WTC11 (cell line): ENCODE data around the gene ITCH. TPM values are rescaled to one million over a fixed set of nuclear protein-coding genes. Genes with fewer than 3 reads are reported as not detected.

ENCODE experiments used
- ATAC-seq: fragments of 200-7000 bp; cut with Tn5 transposase; 2 replicates; pipeline ENCODE4 v1.10.0; 2021; ENCODE audit warnings: mild to moderate bottlenecking, moderate library complexity
- CTCF ChIA-PET: fragments of 300-600 bp; sonication (Branson Sonifier 250); formaldehyde crosslinking; loops from one replicate; lab custom pipeline; 2021; ENCODE audit warnings: antibody characterized with exemption; lab: Charles Lee
- POLR2A ChIA-PET: fragments of 350-600 bp; sonication (Branson Sonifier 250); formaldehyde crosslinking; loops from one replicate; lab custom pipeline; 2021; ENCODE audit warnings: antibody characterized with exemption; lab: Charles Lee
- DNase-seq: peaks from one replicate; pipeline ENCODE4 v3.0.0; 2021; ENCODE audit warnings: low spot score
- H3K27ac Mint-ChIP-seq: 2 replicates; pipeline ENCODE4 v1.8.0; 2021; ENCODE audit warnings: mixed read lengths
- H3K27me3 Mint-ChIP-seq: 2 replicates; pipeline ENCODE4 v1.8.0; 2021; ENCODE audit warnings: low read depth, mild to moderate bottlenecking, moderate library complexity, mixed read lengths
- H3K36me3 Mint-ChIP-seq: 2 replicates; pipeline ENCODE4 v1.8.0; 2021; ENCODE audit warnings: mixed read lengths
- H3K4me1 Mint-ChIP-seq: 2 replicates; pipeline ENCODE4 v1.8.0; 2022; ENCODE audit warnings: mixed read lengths
- H3K4me3 Mint-ChIP-seq: 2 replicates; pipeline ENCODE4 v1.8.0; 2021; ENCODE audit warnings: mild to moderate bottlenecking, moderate library complexity, mixed read lengths
- H3K9me3 Mint-ChIP-seq: 2 replicates; pipeline ENCODE4 v1.8.0; 2021; ENCODE audit warnings: mixed read lengths
- ATF2 ChIP-seq: sonication (generic); formaldehyde crosslinking; IDR thresholded peaks from 2 replicates; pipeline ENCODE4 v1.8.1; 2022; ENCODE audit warnings: low read depth, missing genetic modification reagents, borderline replicate concordance
- CREM ChIP-seq: sonication (generic); formaldehyde crosslinking; IDR thresholded peaks from 2 replicates; pipeline ENCODE4 v1.8.1; 2022; ENCODE audit warnings: mild to moderate bottlenecking, missing genetic modification reagents, moderate library complexity
- E2F4 ChIP-seq: sonication (generic); formaldehyde crosslinking; IDR thresholded peaks from 2 replicates; pipeline ENCODE4 v1.8.1; 2022; ENCODE audit warnings: low read depth, mild to moderate bottlenecking, moderate library complexity, missing genetic modification reagents, borderline replicate concordance
- ELF4 ChIP-seq: sonication (generic); formaldehyde crosslinking; IDR thresholded peaks from 2 replicates; pipeline ENCODE4 v1.8.1; 2022; ENCODE audit warnings: low read depth, mild to moderate bottlenecking, moderate library complexity, missing genetic modification reagents
- EMX1 ChIP-seq: fragments of 250-450 bp; sonication (Bioruptor Pico); IDR thresholded peaks from 2 replicates; pipeline ENCODE4 v1.8.0; 2021; ENCODE audit warnings: mild to moderate bottlenecking
- ESRRA ChIP-seq: sonication (generic); formaldehyde crosslinking; IDR thresholded peaks from 2 replicates; pipeline ENCODE4 v1.8.1; 2022; ENCODE audit warnings: mild to moderate bottlenecking, missing genetic modification reagents, borderline replicate concordance
- MAX ChIP-seq: sonication (generic); formaldehyde crosslinking; IDR thresholded peaks from 2 replicates; pipeline ENCODE4 v1.8.0; 2022; ENCODE audit warnings: mild to moderate bottlenecking, missing genetic modification reagents
- NFE2L1 ChIP-seq: sonication (generic); formaldehyde crosslinking; IDR thresholded peaks from 2 replicates; pipeline ENCODE4 v1.8.1; 2023; ENCODE audit warnings: missing genetic modification reagents
- NR1H2 ChIP-seq: sonication (generic); formaldehyde crosslinking; IDR thresholded peaks from 2 replicates; pipeline ENCODE4 v1.9.0; 2021; ENCODE audit warnings: mild to moderate bottlenecking, moderate library complexity, missing genetic modification reagents
- SOX15 ChIP-seq: fragments of 250-450 bp; sonication (Bioruptor Pico); IDR thresholded peaks from 2 replicates; pipeline ENCODE4 v1.9.0; 2021; ENCODE audit warnings: mild to moderate bottlenecking
- TEAD4 ChIP-seq: sonication (generic); formaldehyde crosslinking; IDR thresholded peaks from 2 replicates; pipeline ENCODE4 v1.8.0; 2022; ENCODE audit warnings: mild to moderate bottlenecking, missing genetic modification reagents
- TP53 ChIP-seq: sonication (generic); formaldehyde crosslinking; IDR thresholded peaks from 2 replicates; pipeline ENCODE4 v1.8.1; 2023; ENCODE audit warnings: mild to moderate bottlenecking, missing genetic modification reagents
- ZNF219 ChIP-seq: sonication (generic); formaldehyde crosslinking; IDR thresholded peaks from 2 replicates; pipeline ENCODE4 v1.8.0; 2023; ENCODE audit warnings: missing genetic modification reagents, mild to moderate bottlenecking, borderline replicate concordance
- ZNF232 ChIP-seq: sonication (generic); formaldehyde crosslinking; IDR thresholded peaks from 2 replicates; pipeline ENCODE4 v1.8.0; 2022; ENCODE audit warnings: mild to moderate bottlenecking, missing genetic modification reagents
- ZNF425 ChIP-seq: fragments of 250-450 bp; sonication (Bioruptor Pico); conservative IDR thresholded peaks from 2 replicates; pipeline ENCODE4 v1.9.0; 2021; ENCODE audit warnings: mild to moderate bottlenecking
- ZNF671 ChIP-seq: fragments of 250-450 bp; sonication (Bioruptor Pico); IDR thresholded peaks from 2 replicates; pipeline ENCODE4 v1.8.0; 2021; ENCODE audit warnings: mild to moderate bottlenecking
- total RNA-seq: library from RNA; stranded (reverse); gene quantifications from 3 replicates; pipeline ENCODE4 v1.2.3, GENCODE V29; 2021

ITCH gene
- total RNA-seq, 1 experiment from 2014 or later: 35.8 TPM

GRCh38 chr20:34401741-34402455 lies 38.8 kb downstream of the ITCH start (continued):
- TF ChIP-seq ZNF219 (CRISPR knock-in tag) (no peak), ESRRA (CRISPR knock-in tag) (no peak), SOX15 (CRISPR knock-in tag) (no peak), EMX1 (CRISPR knock-in tag) (no peak), CREM (no peak), ZNF425 (no peak), E2F4 (CRISPR knock-in tag) (no peak)

GRCh38 chr20:34402461-34402860 lies 39.4 kb downstream of the ITCH start:
- ChIA-PET CTCF (interaction anchor here (8.3 kb wide), 1 partner anchor 90 kb away, joined by 62 read pairs; no protein-coding TSS in a partner anchor), POLR2A (interaction anchor here (0.6 kb wide), 2 partner anchors 15 to 385 kb away, joined by 3 read pairs; no protein-coding TSS in a partner anchor)
- Mint-ChIP-seq H3K4me3 (no peak overlapping the region), H3K4me1 (peaks cover 31% of the 10 kb centered on the region), H3K27me3 (no peaks in the 10 kb centered on the region), H3K36me3 (peaks cover 4% of the 10 kb centered on the region), H3K9me3 (no peaks in the 10 kb centered on the region), H3K27ac (peak overlapping the region; percentile 63; the same call in 1 of the 2 replicates)
- DNase-seq: no peak
- TF ChIP-seq MAX (CRISPR knock-in tag) (no peak), TP53 (CRISPR knock-in tag) (no peak), ELF4 (CRISPR knock-in tag) (no peak), ZNF232 (no peak), NR1H2 (CRISPR knock-in tag) (no peak), NFE2L1 (CRISPR knock-in tag) (no peak), ATF2 (CRISPR knock-in tag) (no peak), ZNF425 (no peak), TEAD4 (CRISPR knock-in tag) (no peak), SOX15 (CRISPR knock-in tag) (no peak), ZNF671 (CRISPR knock-in tag) (no peak)
- no peak for ATAC-seq
